ENCODE measurements around the gene CLCN1.
A peak's percentile ranks its signal among the peaks of the same experiment; 100 is the strongest.

The CLCN1 gene

DNA sequence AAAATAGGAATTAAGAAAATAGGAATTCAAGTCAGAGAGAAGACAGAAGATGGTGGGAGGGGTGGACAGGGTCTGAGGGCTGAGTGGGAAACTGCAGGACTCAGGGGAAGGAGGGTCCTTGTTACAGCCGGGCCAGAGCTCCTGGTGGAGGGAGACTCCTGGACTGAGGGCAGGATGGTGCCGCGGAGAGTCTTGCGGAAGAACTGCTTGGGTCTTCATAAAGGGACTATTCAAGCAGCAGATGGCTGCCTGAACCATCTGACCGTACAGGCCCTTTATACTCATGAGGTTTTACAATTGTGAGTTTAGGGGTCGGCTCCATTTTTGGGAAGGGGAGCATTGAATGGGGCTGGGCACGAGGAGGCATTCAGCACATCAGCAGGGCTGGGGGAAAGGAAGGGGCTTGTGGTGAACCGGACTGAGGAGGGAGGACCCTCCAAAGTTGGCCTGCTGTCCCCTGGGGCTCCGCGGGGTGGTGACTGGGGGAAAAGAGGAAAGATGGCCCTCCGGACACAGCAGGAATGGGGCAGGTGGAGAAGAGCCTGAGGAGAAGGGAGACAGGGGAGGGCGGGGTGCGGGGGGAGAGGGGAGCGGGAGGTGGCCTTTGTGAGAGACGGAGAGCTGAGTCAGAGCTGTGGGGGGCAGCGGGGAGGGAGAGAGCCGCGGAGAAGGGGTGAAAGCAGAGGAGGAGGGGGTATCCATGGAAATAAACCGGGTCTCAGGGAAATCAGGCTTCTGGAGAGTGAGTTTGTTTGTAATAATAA lies 45.1 kb downstream of the CLCN1 start:
- DNase-seq (ENCODE audit: low read depth) = no peak
- no peak overlapping the region for H3K4me3 ChIP-seq (ENCODE audit: low read depth, low read length)
- TF ChIP-seq, protein P1, sequence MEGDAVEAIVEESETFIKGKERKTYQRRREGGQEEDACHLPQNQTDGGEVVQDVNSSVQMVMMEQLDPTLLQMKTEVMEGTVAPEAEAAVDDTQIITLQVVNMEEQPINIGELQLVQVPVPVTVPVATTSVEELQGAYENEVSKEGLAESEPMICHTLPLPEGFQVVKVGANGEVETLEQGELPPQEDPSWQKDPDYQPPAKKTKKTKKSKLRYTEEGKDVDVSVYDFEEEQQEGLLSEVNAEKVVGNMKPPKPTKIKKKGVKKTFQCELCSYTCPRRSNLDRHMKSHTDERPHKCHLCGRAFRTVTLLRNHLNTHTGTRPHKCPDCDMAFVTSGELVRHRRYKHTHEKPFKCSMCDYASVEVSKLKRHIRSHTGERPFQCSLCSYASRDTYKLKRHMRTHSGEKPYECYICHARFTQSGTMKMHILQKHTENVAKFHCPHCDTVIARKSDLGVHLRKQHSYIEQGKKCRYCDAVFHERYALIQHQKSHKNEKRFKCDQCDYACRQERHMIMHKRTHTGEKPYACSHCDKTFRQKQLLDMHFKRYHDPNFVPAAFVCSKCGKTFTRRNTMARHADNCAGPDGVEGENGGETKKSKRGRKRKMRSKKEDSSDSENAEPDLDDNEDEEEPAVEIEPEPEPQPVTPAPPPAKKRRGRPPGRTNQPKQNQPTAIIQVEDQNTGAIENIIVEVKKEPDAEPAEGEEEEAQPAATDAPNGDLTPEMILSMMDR (IDR thresholded peaks at IDR 0.05; ENCODE audit: control insufficient read depth, extremely low read depth, insufficient read depth) = no peak

DNA sequence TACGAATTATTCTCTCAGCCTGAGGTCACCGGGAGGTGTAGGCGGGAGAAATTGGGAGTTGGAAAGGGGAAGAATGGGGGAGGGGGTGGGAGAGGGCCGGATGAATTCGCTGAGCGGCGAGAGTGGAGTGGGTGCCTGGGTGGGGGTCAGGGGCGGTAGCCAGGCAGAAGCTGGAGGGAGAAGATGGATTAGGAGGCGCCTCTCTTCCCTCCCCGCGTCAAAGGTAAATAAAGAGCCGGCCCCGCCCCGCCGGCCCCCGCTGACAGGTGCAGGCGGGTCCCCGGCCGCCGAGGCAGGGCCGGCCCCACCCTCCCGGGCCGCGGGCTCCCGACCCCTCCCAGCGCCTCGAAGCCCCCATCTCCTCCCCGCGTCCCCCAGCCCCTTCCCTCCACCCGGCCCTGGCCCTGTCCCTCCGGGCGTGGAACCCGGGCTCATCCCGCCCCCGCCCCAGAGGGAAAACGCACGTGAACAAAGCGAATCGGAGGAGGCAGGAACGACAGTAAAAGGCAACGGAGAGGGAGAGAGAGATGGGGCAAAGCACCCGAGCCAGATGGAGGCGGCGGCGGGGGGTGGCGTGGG lies 45.7 kb downstream of the CLCN1 start:
- H3K4me3 ChIP-seq (ENCODE audit: low read depth, low read length) = no peak overlapping the region; the same call in 1 of the 2 replicates
- no peak for DNase-seq (ENCODE audit: low read depth)
- TF ChIP-seq, protein P1 (IDR thresholded peaks at IDR 0.05; ENCODE audit: control insufficient read depth, extremely low read depth, insufficient read depth) = no peak

- no peak for DNase-seq (ENCODE audit: low read depth)
- H3K4me3 ChIP-seq (ENCODE audit: low read depth, low read length) = peak within 1 kb of the TSS; percentile 40
- TF ChIP-seq, protein P1 (IDR thresholded peaks at IDR 0.05; ENCODE audit: control insufficient read depth, extremely low read depth, insufficient read depth) = no peak
Observed at GRCh38 chr7:143362131-143363015, 46.5 kb downstream of the CLCN1 start, which contains the start of gene FAM131B. Gene FAM131B (minus strand): TSS chr7:143362713. CDS start chr7:143362603, 110 bp downstream.

DNA sequence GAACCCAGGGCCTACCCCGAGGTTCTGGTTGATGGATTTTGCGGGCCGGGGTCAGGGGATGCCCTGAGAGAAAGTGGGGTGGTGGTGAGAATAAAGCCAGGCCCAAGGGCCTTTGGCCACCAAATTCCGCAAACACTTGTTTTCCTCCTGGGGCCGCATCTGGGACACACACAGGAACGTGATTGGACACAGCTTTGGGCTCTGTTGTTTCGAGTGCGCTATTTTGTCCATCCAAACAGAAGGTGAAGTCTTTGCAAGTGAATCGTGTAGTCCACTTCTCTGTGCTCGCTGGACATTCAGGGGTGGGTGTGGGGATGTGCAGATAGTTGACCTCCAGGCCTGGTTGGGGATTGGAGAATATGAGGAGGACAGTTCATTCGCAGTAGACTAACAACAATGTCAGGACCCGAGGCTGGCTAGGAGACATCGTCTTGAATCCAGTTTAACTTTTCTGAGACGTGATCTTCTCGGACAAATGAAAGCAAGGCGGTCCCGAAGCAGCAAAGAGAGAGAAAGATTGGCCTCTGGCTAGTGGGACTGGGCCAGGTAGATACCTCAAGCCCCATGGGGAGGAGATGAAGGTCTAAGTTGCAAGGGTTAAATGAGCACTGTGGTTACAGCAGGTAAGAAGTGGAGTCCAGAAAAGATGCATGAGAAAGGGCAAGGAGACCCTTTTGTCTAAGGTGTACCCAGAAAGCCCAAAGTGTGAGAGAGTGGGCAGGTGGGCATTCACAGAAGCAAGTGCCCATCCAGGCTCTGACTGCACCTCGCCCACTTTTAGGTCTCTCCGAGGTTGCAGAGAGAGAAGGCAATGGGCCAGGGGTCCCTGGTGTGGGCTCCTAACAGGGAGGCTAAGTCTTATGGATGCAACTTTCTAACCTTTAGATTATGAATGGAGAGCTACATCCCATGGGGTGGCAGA lies 47.4 kb downstream of the CLCN1 start:
- DNase-seq (ENCODE audit: low read depth) = no peak
- H3K4me3 ChIP-seq (ENCODE audit: low read depth, low read length) = no peak overlapping the region
- TF ChIP-seq, protein P1 (IDR thresholded peaks at IDR 0.05; ENCODE audit: control insufficient read depth, extremely low read depth, insufficient read depth) = no peak

GRCh38 chr7:143367972-143368371 lies 52.1 kb downstream of the CLCN1 start:
- DNase-seq (ENCODE audit: low read depth) = peak; percentile 93
- TF ChIP-seq, protein P1 (IDR thresholded peaks at IDR 0.05; ENCODE audit: control insufficient read depth, extremely low read depth, insufficient read depth) = no peak

DNA sequence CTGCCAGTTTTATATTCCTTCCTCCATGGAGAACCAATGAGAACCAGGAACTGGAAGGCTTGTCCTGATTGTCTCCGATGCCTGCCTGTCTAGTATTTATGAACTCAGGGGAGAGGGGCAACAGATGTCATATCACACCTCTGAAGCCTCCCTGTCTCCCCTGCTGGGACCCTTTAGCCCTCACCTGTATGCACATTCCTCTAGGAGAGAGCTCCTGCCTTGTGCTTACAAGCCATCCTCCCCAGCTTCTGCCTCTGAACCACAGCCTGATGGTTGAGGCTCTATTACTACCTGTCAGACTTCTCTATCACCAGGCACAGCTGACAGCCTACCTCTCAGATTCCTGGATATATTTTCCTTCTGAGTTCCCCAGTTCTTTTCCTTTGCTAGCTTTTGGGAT lies 52.5 kb downstream of the CLCN1 start:
- TF ChIP-seq, protein P1 (IDR thresholded peaks at IDR 0.05; ENCODE audit: control insufficient read depth, extremely low read depth, insufficient read depth) = no peak
- H3K4me3 ChIP-seq (ENCODE audit: low read depth, low read length) = no peak overlapping the region
- DNase-seq (ENCODE audit: low read depth) = no peak

More at GRCh38 chr7:143367972-143368371, 52.1 kb downstream of the CLCN1 start:
- no peak overlapping the region for H3K4me3 ChIP-seq (ENCODE audit: low read depth, low read length)

Measured in LNCaP clone FGC (cell line).